AG09309 (cell line): ENCODE measurements around the gene LRCOL1.

ENCODE experiments used
- DNase-seq: peaks from one replicate; pipeline ENCODE4 v3.0.0-alpha.2; 2010; ENCODE audit warnings: low read depth
- H3K4me3 ChIP-seq: 2 replicates; pipeline ENCODE4 v1.5.1; 2011; ENCODE audit warnings: mild to moderate bottlenecking, low read depth, low read length, moderate library complexity; ENCODE audit not compliant: control insufficient read depth
- TF ChIP-seq, protein P1 (sequence below): IDR thresholded peaks from 2 replicates; pipeline ENCODE4 v1.5.1; 2011; ENCODE audit warnings: mild to moderate bottlenecking, low read depth, low read length, inconsistent platforms; ENCODE audit not compliant: insufficient read depth, control insufficient read depth; ENCODE audit errors: missing control alignments

Gene LRCOL1

DNA sequence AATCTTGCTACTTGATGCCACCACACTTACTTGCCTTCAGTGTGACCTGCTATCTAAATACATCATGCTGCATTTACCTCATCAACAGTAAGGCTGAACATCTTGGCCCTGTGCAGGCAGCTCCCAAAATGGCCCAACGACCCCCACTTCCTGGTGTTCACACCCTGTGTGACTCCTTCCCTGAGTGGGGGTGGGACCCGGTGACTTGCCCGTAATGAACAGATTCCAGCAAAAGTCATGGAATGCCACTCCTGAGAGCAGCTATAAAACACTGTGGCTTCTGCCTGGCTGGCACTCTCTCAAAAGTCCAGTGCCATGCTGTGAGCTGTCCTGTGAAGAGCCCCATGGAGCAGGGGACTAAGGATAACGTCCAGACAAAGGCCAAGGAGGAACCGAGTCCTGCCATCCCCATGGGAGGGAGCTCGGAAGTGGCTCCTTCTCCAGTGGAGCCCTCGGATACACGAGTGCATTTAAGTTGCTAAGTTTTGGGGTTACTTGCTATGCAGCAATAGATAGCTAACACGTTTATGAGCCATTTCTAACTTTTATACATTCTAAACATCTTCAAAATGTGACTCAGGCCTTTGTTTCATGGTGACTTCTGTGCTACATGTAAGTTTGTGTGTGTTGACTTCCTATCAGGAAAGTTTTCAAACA is 41.2 kb upstream of the LRCOL1 start:
- H3K4me3 ChIP-seq = no peak overlapping the region
- TF ChIP-seq, protein P1, sequence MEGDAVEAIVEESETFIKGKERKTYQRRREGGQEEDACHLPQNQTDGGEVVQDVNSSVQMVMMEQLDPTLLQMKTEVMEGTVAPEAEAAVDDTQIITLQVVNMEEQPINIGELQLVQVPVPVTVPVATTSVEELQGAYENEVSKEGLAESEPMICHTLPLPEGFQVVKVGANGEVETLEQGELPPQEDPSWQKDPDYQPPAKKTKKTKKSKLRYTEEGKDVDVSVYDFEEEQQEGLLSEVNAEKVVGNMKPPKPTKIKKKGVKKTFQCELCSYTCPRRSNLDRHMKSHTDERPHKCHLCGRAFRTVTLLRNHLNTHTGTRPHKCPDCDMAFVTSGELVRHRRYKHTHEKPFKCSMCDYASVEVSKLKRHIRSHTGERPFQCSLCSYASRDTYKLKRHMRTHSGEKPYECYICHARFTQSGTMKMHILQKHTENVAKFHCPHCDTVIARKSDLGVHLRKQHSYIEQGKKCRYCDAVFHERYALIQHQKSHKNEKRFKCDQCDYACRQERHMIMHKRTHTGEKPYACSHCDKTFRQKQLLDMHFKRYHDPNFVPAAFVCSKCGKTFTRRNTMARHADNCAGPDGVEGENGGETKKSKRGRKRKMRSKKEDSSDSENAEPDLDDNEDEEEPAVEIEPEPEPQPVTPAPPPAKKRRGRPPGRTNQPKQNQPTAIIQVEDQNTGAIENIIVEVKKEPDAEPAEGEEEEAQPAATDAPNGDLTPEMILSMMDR = no peak
- DNase-seq = no peak

DNA sequence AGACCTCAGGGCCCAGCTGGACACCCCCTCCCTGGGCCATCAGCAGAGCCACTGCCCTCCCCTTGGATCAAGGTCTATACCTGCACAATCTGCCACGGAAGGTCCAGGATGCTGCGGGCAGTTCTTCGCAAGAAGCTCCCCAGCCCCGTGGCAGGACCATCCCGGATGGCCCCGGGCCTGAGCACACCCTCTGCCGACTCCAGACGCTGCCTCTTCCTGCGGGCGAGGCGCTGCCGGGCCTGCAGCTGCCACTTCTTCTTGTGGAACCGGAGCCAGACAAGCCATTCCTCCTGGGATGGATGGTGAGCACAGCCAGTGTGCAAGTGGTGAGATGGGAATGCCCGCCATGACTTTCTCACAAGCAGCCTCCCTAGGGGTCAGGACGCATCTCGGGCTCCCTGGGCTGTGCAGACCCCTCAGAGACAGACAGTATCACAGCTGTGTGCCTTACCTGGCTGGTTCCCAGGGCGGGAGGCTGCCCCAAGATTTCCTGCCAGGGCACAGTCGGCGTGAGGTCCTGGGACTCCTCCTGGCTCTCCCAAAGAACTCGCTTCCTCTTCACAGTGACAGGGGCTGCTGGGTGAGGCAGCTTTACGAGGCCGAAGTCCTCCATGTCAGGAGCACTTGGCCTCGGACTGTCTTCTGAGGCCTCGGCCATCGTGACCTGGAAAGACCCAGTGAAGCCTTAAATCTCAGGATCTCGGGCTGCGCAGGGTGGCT is 39.0 kb upstream of the LRCOL1 start:
- TF ChIP-seq, protein P1 = no peak
- H3K4me3 ChIP-seq = no peak overlapping the region
- DNase-seq = no peak

DNA sequence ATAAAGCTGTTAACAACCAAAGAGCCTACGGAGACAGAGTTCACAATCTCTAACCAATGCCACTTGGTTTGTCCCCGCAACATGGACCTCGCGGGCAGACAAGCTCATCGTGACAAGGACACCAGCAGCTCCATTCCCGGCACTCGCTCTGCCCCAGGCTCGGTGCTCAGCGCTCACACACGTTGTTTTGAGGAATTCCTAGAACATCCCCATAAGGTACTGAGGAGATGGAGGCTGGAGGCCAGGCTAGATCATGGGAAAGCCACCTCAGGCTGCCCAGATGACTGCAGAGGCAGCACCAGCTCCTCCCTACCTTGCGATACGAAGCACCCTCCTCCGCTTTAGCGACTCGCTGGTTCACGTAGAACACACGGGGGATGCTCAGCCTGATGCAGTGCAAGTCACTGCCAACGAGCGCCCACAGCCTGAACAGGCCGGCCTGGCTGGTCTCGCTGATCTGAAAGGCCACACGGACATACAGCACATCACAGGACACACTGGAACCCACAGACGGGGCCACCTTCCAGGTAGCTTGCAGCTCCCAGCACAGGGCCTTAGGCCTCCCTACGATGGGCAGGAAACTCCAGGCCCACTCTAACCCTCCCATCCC is 38.3 kb upstream of the LRCOL1 start:
- DNase-seq = no peak
- TF ChIP-seq, protein P1 = no peak
- H3K4me3 ChIP-seq = no peak overlapping the region

DNA sequence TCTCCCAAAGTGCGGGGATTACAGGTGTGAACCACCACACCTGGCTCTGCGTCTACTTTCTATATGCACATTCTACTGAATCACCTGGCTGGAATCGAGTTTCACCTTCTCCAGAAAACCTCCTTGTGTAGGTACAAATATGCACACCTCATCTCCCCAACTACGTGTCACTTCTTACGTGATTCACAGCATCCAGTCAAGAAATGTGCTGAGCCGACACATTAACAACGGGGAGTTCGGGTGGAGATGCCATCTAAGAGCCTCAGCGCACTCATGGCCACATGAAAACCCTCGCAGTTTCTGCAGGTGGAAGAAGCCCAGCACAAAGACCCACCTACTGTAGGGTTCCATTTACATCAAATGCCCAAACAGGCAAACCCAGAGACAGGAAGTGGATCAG is 37.5 kb upstream of the LRCOL1 start:
- no peak for DNase-seq
- H3K4me3 ChIP-seq = no peak overlapping the region
- TF ChIP-seq, protein P1 = no peak

DNA sequence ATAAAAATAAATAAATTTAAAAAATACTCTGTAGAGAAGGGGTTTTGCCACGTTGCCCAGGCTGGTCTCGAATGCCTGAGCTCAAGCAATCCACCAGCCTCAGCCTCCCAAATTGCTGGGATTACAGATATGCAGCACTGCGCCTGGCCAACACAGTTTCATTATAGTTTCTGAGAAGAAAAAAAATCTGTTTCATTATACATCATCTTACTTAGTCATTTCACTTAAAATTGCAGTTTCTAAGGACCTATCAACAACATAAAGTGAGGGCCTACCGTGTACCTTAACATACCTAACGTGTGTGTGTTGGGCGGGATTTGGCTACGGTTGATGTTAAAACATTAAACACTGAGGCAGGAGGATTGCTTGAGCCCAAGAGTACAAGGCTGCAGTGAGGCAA is 36.5 kb upstream of the LRCOL1 start:
- TF ChIP-seq, protein P1 = no peak
- no peak overlapping the region for H3K4me3 ChIP-seq
- DNase-seq = no peak

DNA sequence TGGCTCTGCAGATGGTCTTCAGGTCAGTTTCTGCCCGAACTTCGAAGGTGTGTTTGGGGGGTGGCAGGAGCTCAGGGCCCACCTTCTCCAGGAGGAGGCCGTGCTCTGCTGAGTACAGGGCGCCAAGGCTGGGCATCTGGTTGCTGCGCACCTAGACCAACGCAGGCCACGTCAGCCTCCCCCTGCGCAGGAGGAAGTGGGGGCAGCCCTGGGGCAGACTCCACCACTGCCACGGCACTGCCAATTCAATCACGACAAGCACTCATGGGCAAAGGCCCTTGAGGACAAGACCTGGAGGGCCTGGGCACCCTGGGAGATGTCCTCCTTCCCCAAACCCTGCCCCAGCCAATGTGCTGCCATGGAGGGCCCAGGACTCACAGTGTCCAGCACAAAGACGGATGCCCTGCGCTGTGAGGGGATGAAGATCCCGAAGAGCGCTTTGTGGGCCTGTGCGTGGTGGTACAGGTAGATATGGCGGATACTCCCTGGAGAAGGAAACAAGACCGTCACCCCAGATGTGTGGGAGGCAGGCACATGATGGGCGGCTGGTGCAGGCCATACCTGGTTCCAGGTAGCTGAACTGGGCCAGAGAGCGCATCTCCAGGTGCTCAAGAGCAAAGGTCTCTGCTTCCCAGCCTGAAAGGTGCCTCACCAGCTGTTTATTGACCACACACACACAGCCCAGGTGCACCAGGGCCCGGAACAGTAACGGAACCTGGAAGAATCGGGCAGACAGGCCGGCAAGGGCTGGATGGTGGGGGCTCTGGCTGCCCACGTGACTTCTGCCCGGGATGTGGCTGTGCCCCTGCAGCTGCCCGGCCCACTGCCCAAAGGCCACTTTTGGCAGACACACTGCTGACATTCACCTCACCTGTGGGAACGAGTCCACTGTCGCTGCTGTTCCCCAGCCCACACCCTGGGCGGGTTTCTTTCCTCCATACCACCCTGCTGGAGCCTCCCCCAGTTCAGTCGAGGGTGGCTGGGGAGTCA is 32.8 kb upstream of the LRCOL1 start:
- no peak overlapping the region for H3K4me3 ChIP-seq
- no peak for DNase-seq
- TF ChIP-seq, protein P1 = no peak
